ENCODE measurements around the gene TMEM258.

DNA sequence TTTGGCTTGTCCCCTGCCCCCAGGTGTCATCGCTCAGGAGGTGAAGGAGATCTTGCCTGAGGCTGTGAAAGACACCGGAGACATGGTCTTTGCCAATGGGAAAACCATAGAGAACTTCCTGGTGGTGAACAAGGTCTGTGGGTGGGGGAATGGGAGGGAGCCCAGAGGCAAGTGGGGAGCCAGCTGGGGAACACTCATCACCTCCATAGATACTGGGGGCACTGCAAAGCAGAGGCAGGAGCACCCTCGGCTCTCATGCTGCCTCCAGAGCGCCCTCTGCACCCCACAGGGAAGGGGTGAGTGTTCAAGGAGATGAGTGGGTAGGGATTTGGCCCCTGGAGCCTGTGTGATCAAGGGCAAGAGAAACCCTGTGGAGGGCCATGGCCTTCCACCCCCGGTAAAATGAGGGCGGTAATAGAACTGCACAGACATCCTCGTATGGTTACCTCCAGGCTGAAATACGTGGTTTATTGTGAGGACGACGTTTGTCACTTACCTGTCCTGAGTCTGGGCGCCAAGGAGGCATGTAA, 14.0 kb downstream of the TMEM258 start:
- TF ChIP-seq ZBTB20 (tag by site-specific recombination; IDR thresholded peaks at IDR 0.05) (no peak), CTCF (tag by site-specific recombination; IDR thresholded peaks at IDR 0.05) (no peak), GLI4 (tag by site-specific recombination; IDR thresholded peaks at IDR 0.05) (no peak), ZNF121 (tag by site-specific recombination; IDR thresholded peaks at IDR 0.05) (no peak), ZNF560 (tag by site-specific recombination; IDR thresholded peaks at IDR 0.05; ENCODE audit: borderline replicate concordance) (no peak), ZNF530 (tag by site-specific recombination; IDR thresholded peaks at IDR 0.05; ENCODE audit: low read depth) (no peak)
- TF ChIP-seq, protein P1, sequence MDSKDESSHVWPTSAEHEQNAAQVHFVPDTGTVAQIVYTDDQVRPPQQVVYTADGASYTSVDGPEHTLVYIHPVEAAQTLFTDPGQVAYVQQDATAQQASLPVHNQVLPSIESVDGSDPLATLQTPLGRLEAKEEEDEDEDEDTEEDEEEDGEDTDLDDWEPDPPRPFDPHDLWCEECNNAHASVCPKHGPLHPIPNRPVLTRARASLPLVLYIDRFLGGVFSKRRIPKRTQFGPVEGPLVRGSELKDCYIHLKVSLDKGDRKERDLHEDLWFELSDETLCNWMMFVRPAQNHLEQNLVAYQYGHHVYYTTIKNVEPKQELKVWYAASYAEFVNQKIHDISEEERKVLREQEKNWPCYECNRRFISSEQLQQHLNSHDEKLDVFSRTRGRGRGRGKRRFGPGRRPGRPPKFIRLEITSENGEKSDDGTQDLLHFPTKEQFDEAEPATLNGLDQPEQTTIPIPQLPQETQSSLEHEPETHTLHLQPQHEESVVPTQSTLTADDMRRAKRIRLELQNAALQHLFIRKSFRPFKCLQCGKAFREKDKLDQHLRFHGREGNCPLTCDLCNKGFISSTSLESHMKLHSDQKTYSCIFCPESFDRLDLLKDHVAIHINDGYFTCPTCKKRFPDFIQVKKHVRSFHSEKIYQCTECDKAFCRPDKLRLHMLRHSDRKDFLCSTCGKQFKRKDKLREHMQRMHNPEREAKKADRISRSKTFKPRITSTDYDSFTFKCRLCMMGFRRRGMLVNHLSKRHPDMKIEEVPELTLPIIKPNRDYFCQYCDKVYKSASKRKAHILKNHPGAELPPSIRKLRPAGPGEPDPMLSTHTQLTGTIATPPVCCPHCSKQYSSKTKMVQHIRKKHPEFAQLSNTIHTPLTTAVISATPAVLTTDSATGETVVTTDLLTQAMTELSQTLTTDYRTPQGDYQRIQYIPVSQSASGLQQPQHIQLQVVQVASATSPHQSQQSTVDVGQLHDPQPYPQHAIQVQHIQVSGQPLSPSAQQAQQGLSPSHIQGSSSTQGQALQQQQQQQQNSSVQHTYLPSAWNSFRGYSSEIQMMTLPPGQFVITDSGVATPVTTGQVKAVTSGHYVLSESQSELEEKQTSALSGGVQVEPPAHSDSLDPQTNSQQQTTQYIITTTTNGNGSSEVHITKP (tag by site-specific recombination; IDR thresholded peaks at IDR 0.05), result no peak

Measured in HEK293 (cell line).